Spleen (tissue), 11 donors: ENCODE data around the gene TBKBP1. TPM values are rescaled to one million over a fixed set of nuclear protein-coding genes. Genes with fewer than 3 reads are reported as not detected.
A peak's percentile ranks its signal among the peaks of the same experiment; 100 is the strongest.

ENCODE experiments used
- DNase-seq: peaks from one replicate; pipeline ENCODE4 v3.0.0-alpha.2; 2020
- H3K27ac ChIP-seq, 8 donors: fragments of 200-600 bp; sonication (generic) in 7 of 8; 1 replicate in 4 of 8; 2 replicates in 4 of 8; pipeline versions ENCODE4 v1.5.0 to v1.8.0; 2016 to 2021; ENCODE audit warnings: inconsistent platforms in 4 of 8, mild to moderate bottlenecking in 4 of 8, moderate library complexity in 1 of 8
- H3K27me3 ChIP-seq, 7 donors: fragments of 200-600 bp; sonication (generic) in 6 of 7; replicated peaks in 1 of 7; 1 replicate in 4 of 7; 2 replicates in 3 of 7; pipeline versions ENCODE4 v1.5.0 to v1.8.0; 2016 to 2021; ENCODE audit warnings: inconsistent platforms in 3 of 7, mild to moderate bottlenecking in 1 of 7
- H3K36me3 ChIP-seq, 6 donors: fragments of 200-600 bp; sonication (generic) in 5 of 6; 1 replicate in 4 of 6; 2 replicates in 2 of 6; pipeline versions ENCODE4 v1.5.0 to v1.8.0; 2016 to 2021; ENCODE audit warnings: inconsistent platforms in 2 of 6
- H3K4me1 ChIP-seq, 6 donors: fragments of 200-600 bp; sonication (generic) in 5 of 6; 1 replicate in 3 of 6; 2 replicates in 3 of 6; pipeline versions ENCODE4 v1.5.0 to v1.8.0; 2016 to 2021; ENCODE audit warnings: inconsistent platforms in 3 of 6
- H3K4me3 ChIP-seq, 8 donors: fragments of 200-600 bp; sonication (generic) in 7 of 8; 1 replicate in 4 of 8; 2 replicates in 4 of 8; pipeline versions ENCODE4 v1.5.0 to v1.8.0; 2016 to 2021; ENCODE audit warnings: inconsistent platforms in 4 of 8, mild to moderate bottlenecking in 4 of 8, moderate library complexity in 2 of 8
- H3K9me3 ChIP-seq, 8 donors: fragments of 200-600 bp; sonication (generic) in 7 of 8; 1 replicate in 4 of 8; 2 replicates in 4 of 8; pipeline versions ENCODE4 v1.5.0 to v1.8.0; 2016 to 2021; ENCODE audit warnings: inconsistent platforms in 4 of 8
- CTCF ChIP-seq, 11 experiments: fragments of 200-600 bp in 7 of 11; fragments of 450-650 bp in 4 of 11; sonication (generic) in 4 of 11; IDR thresholded peaks in 8 of 11; conservative IDR thresholded peaks in 3 of 11; 1 replicate in 7 of 11; 2 replicates in 4 of 11; pipeline versions ENCODE4 v1.4.0 to v1.8.0; 2016 to 2021; ENCODE audit warnings: antibody characterized with exemption in 11 of 11, inconsistent platforms in 4 of 11, mild to moderate bottlenecking in 1 of 11
- POLR2A ChIP-seq, 3 donors: fragments of 450-650 bp; IDR thresholded peaks; one replicate each; pipeline ENCODE4 v1.5.1; 2017; ENCODE audit warnings: antibody characterized with exemption in 3 of 3, mild to moderate bottlenecking in 1 of 3
- POLR2AphosphoS5 ChIP-seq, 3 donors: sonication (generic); formaldehyde crosslinking; IDR thresholded peaks; one replicate each; pipeline ENCODE4 v1.5.1; 2017; ENCODE audit warnings: antibody characterized with exemption in 3 of 3
- WGBS, 5 donors: extraction: QIAGEN DNeasy Blood & Tissue Kit in 3 of 5; methylation state at CpG; one replicate each; pipeline versions ENCODE4 v1.1.5 to v1.1.7; 2013 to 2018; 5-methylcytosine and 5-hydroxymethylcytosine counted together
- intact Hi-C: fragments of 100-400 bp; cut with DNase I; formaldehyde crosslinking; loops from one replicate; pipeline ENCODE4 v1.15.0; 2023; ENCODE audit warnings: low total_unique reads
- polyA plus RNA-seq, 3 donors: library from polyadenylated mRNA; stranded (reverse); fragments of 200-250 nt; gene quantifications; one replicate each; pipeline ENCODE4 v1.2.1, GENCODE V29; 2013
- total RNA-seq, 7 donors: library from RNA; depleted of rRNA in 3 of 7; stranded (reverse); fragments of >200 nt in 3 of 7; fragmentation: NEBNext Ultra II Directional in 4 of 7; extraction: Animal tissue kit (Norgen Biotek cat#: 25700) in 4 of 7; gene quantifications; one replicate each; pipeline versions ENCODE4 v1.1.0 to v1.2.1, GENCODE V29; 2016 to 2021
- donor health status: healthy with polysubstance abuse.
- donor health status: DM: no; HTN: no; CAD: no; lungs with moderate emphysema.
- donor health status: DM: no; HTN: no; CAD: no.
- donor health status: Bipolar disorder and iron deficiency.
- donor health status: healthy.
- donor health status: DM: no; HTN: no; CAD: no.
- donor health status: DM: yes; HTN: yes; CAD: no.

TBKBP1 gene
- total and polyA plus RNA-seq, 10 donors = 3.8 to 28.0 (median 16.9) TPM

- H3K9me3 ChIP-seq = no peaks in the 10 kb centered on the region
- no peaks in the 10 kb centered on the region for H3K27me3 ChIP-seq
- 86 to 92% (median 90%) methylated on average over 4 of the region's 4 CpGs for WGBS, 5 donors
- DNase-seq = no peak
- H3K36me3 ChIP-seq = peaks cover 5 to 100% (median 100%) of the 10 kb centered on the region in 6 donors
- H3K27ac ChIP-seq = peak overlapping the region in 1 of 8 donors; percentile 12
- H3K4me1 ChIP-seq = peaks cover 0 to 42% (median 4%) of the 10 kb centered on the region in 6 donors
- TF ChIP-seq POLR2AphosphoS5 (IDR thresholded peaks at IDR 0.05) = no peak
- no peak for TF ChIP-seq CTCF (IDR thresholded peaks at IDR 0.05 in 8 of 11, conservative IDR thresholded peaks at IDR 0.05 in 3 of 11)
- no peak for TF ChIP-seq POLR2A (IDR thresholded peaks at IDR 0.05)
- H3K4me3 ChIP-seq = no peak overlapping the region
- intact Hi-C loops = loop anchor here (10.0 kb wide), 1 partner anchor 129 kb away; no protein-coding TSS in a partner anchor
Measured at GRCh38 chr17:47676199-47676472, 17.8 kb upstream of the TBKBP1 start.

GRCh38 chr17:47676510-47677165, 17.3 kb upstream of the TBKBP1 start:
- Histone ChIP-seq H3K27ac (peak overlapping the region in 1 of 8 donors; percentile 12), H3K9me3 (no peaks in the 10 kb centered on the region), H3K4me3 (no peak overlapping the region), H3K36me3 (peaks cover 5 to 100% (median 100%) of the 10 kb centered on the region in 6 donors), H3K4me1 (peaks cover 0 to 37% (median 3%) of the 10 kb centered on the region in 6 donors), H3K27me3 (no peaks in the 10 kb centered on the region)
- TF ChIP-seq POLR2AphosphoS5 (IDR thresholded peaks at IDR 0.05) (no peak), POLR2A (IDR thresholded peaks at IDR 0.05) (no peak), CTCF (IDR thresholded peaks at IDR 0.05 in 8 of 11, conservative IDR thresholded peaks at IDR 0.05 in 3 of 11) (no peak)
- WGBS, 5 donors = 72 to 88% (median 82%) methylated on average over 7 of the region's 7 CpGs
- DNase-seq = no peak
- intact Hi-C loops = loop anchor here (10.0 kb wide), 1 partner anchor 128 kb away; no protein-coding TSS in a partner anchor

GRCh38 chr17:47678196-47678595, 15.8 kb upstream of the TBKBP1 start:
- intact Hi-C loops = loop anchor here (10.0 kb wide), 1 partner anchor 127 kb away; no protein-coding TSS in a partner anchor
- no peak overlapping the region for H3K4me3 ChIP-seq

More at GRCh38 chr17:47678196-47678595, 15.8 kb upstream of the TBKBP1 start:
- no peaks in the 10 kb centered on the region for H3K27me3 ChIP-seq
- H3K27ac ChIP-seq = no peak overlapping the region
- peaks cover 9 to 100% (median 98%) of the 10 kb centered on the region in 6 donors for H3K36me3 ChIP-seq
- no peaks in the 10 kb centered on the region for H3K9me3 ChIP-seq
- H3K4me1 ChIP-seq = peaks cover 0 to 22% (median 3%) of the 10 kb centered on the region in 6 donors
- TF ChIP-seq CTCF (IDR thresholded peaks at IDR 0.05 in 8 of 11, conservative IDR thresholded peaks at IDR 0.05 in 3 of 11) (no peak), POLR2AphosphoS5 (IDR thresholded peaks at IDR 0.05) (peak in 1 of 3 donors; percentile 8)
- DNase-seq = no peak
- 76 to 93% (median 86%) methylated on average over 7 of the region's 7 CpGs for WGBS, 5 donors
